ENCODE results near the gene PNPLA8. TPM values are rescaled to one million over a fixed set of nuclear protein-coding genes. Genes with fewer than 3 reads are reported as not detected.
"Not testable (repeated sequence)": the region's sequence is repeated elsewhere in the genome, so short reads cannot be mapped to it uniquely, and the experiment has no call there.

Gene PNPLA8
- total RNA-seq, 1 donor from 2014 or later: 23.1 TPM

DNA sequence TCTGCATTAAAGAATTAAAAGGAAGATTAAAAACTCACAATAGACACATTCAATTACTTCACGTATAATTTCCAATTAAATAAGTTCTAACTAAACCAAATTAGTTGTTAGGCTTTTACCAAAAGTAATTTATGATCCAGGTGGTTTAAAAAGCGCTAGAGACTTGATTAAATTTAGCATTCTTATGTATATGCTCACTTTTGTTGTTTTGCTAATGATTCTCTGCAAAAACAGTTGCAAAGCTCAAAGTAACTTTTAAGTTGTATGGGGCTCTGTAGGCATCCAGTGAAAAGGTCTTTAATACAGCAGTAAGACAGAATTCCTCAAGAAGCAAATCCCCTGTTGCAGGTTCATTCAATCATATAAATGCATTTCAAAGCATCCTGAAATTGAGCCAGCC lies 15.5 kb upstream of the PNPLA8 start:
- H3K36me3 Mint-ChIP-seq (ENCODE audit: low read depth, unreplicated experiment): no peaks in the 10 kb centered on the region
- TF ChIP-seq CTCF (IDR thresholded peaks at IDR 0.05; ENCODE audit: insufficient read depth, low read depth, low read length) (no peak), EZH2 (IDR thresholded peaks at IDR 0.05; ENCODE audit: insufficient read depth, low read length) (no peak)
- peaks cover 6% of the 10 kb centered on the region for H3K9me3 Mint-ChIP-seq (ENCODE audit: unreplicated experiment)
- no peak overlapping the region for H3K4me2 ChIP-seq (ENCODE audit: low read length)
- no peaks in the 10 kb centered on the region for H3K27me3 ChIP-seq (ENCODE audit: insufficient read depth, low read length)
- H3K9ac ChIP-seq (ENCODE audit: low read length): no peak overlapping the region
- H3K27ac Mint-ChIP-seq (ENCODE audit: unreplicated experiment): no peak overlapping the region
- no peaks in the 10 kb centered on the region for H3K36me3 ChIP-seq (ENCODE audit: insufficient read depth, low read length)
- H3K27ac ChIP-seq (ENCODE audit: low read depth, low read length): no peak overlapping the region
- H3K9me3 ChIP-seq (ENCODE audit: insufficient read depth, low read depth, low read length): no peaks in the 10 kb centered on the region
- FAIRE-seq (no peak), DNase-seq (ENCODE audit: low read depth) (no peak)
- H3K79me2 ChIP-seq (ENCODE audit: insufficient read depth, low read length): no peaks in the 10 kb centered on the region
- H4K20me1 ChIP-seq (ENCODE audit: insufficient read depth, low read length): no peaks in the 10 kb centered on the region
- no peak overlapping the region for H2AFZ ChIP-seq (ENCODE audit: low read depth, low read length)
- no peak overlapping the region for H3K4me3 ChIP-seq (ENCODE audit: insufficient read depth, low read depth, low read length)
- H3K4me3 Mint-ChIP-seq (ENCODE audit: unreplicated experiment): no peak overlapping the region
- H3K27me3 Mint-ChIP-seq (ENCODE audit: low read depth, unreplicated experiment): no peaks in the 10 kb centered on the region
- H3K4me1 ChIP-seq (ENCODE audit: insufficient read depth, low read length): no peaks in the 10 kb centered on the region
- no peaks in the 10 kb centered on the region for H3K4me1 Mint-ChIP-seq (ENCODE audit: low read depth, unreplicated experiment)

- H3K36me3 ChIP-seq (ENCODE audit: insufficient read depth, low read length); H3K9ac ChIP-seq (ENCODE audit: low read length); H3K4me2 ChIP-seq (ENCODE audit: low read length); H2AFZ ChIP-seq (ENCODE audit: low read depth, low read length); H3K4me3 Mint-ChIP-seq (ENCODE audit: unreplicated experiment); H3K4me1 ChIP-seq (ENCODE audit: insufficient read depth, low read length); H4K20me1 ChIP-seq (ENCODE audit: insufficient read depth, low read length); H3K79me2 ChIP-seq (ENCODE audit: insufficient read depth, low read length); FAIRE-seq; H3K9me3 Mint-ChIP-seq (ENCODE audit: unreplicated experiment); H3K4me3 ChIP-seq (ENCODE audit: insufficient read depth, low read depth, low read length); H3K9me3 ChIP-seq (ENCODE audit: insufficient read depth, low read depth, low read length); H3K27me3 Mint-ChIP-seq (ENCODE audit: low read depth, unreplicated experiment); H3K27me3 ChIP-seq (ENCODE audit: insufficient read depth, low read length); DNase-seq (ENCODE audit: low read depth); H3K4me1 Mint-ChIP-seq (ENCODE audit: low read depth, unreplicated experiment); H3K27ac Mint-ChIP-seq (ENCODE audit: unreplicated experiment); H3K27ac ChIP-seq (ENCODE audit: low read depth, low read length); H3K36me3 Mint-ChIP-seq (ENCODE audit: low read depth, unreplicated experiment): not testable (repeated sequence)
Observed at GRCh38 chr7:108538685-108539084, 12.8 kb upstream of the PNPLA8 start.

GRCh38 chr7:108538236-108538635 lies 12.3 kb upstream of the PNPLA8 start:
- H3K4me3 ChIP-seq (ENCODE audit: insufficient read depth, low read depth, low read length); H3K27me3 ChIP-seq (ENCODE audit: insufficient read depth, low read length); H3K9me3 Mint-ChIP-seq (ENCODE audit: unreplicated experiment); FAIRE-seq; H3K9me3 ChIP-seq (ENCODE audit: insufficient read depth, low read depth, low read length); H3K79me2 ChIP-seq (ENCODE audit: insufficient read depth, low read length); H4K20me1 ChIP-seq (ENCODE audit: insufficient read depth, low read length); H3K4me1 ChIP-seq (ENCODE audit: insufficient read depth, low read length); H3K4me2 ChIP-seq (ENCODE audit: low read length); H3K27me3 Mint-ChIP-seq (ENCODE audit: low read depth, unreplicated experiment); DNase-seq (ENCODE audit: low read depth); H2AFZ ChIP-seq (ENCODE audit: low read depth, low read length); H3K4me1 Mint-ChIP-seq (ENCODE audit: low read depth, unreplicated experiment); H3K27ac ChIP-seq (ENCODE audit: low read depth, low read length); H3K36me3 Mint-ChIP-seq (ENCODE audit: low read depth, unreplicated experiment); H3K36me3 ChIP-seq (ENCODE audit: insufficient read depth, low read length); H3K27ac Mint-ChIP-seq (ENCODE audit: unreplicated experiment); H3K4me3 Mint-ChIP-seq (ENCODE audit: unreplicated experiment); H3K9ac ChIP-seq (ENCODE audit: low read length): not testable (repeated sequence)

DNA sequence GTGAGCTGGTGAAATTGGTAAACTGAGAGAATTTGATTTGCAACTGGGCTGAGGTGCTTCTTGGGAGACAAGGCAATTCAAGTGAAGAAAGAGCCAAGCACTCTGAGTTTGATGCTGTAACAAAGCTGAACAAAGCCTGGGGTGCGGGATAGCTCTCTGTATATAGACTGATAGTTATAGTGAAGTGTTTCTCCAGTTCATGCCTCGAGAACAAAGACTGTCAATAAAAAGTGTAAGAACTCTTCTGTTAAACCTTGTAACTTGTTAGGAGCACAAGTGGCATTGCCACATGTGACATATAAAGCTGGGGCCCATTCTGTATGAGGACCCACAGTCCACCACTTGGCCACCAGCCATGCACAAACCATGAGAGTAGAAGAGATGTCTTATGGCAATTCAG lies 11.3 kb upstream of the PNPLA8 start:
- H3K27ac ChIP-seq (ENCODE audit: low read depth, low read length): no peak overlapping the region
- H3K79me2 ChIP-seq (ENCODE audit: insufficient read depth, low read length): no peaks in the 10 kb centered on the region
- H3K36me3 ChIP-seq (ENCODE audit: insufficient read depth, low read length): no peaks in the 10 kb centered on the region
- H2AFZ ChIP-seq (ENCODE audit: low read depth, low read length): no peak overlapping the region
- H3K27me3 Mint-ChIP-seq (ENCODE audit: low read depth, unreplicated experiment): no peaks in the 10 kb centered on the region
- no peaks in the 10 kb centered on the region for H3K9me3 ChIP-seq (ENCODE audit: insufficient read depth, low read depth, low read length)
- no peak for DNase-seq (ENCODE audit: low read depth)
- no peaks in the 10 kb centered on the region for H4K20me1 ChIP-seq (ENCODE audit: insufficient read depth, low read length)
- no peaks in the 10 kb centered on the region for H3K27me3 ChIP-seq (ENCODE audit: insufficient read depth, low read length)
- H3K27ac Mint-ChIP-seq (ENCODE audit: unreplicated experiment): no peak overlapping the region
- H3K4me3 ChIP-seq (ENCODE audit: insufficient read depth, low read depth, low read length): no peak overlapping the region
- no peak overlapping the region for H3K4me2 ChIP-seq (ENCODE audit: low read length)
- no peak overlapping the region for H3K9ac ChIP-seq (ENCODE audit: low read length)
- no peaks in the 10 kb centered on the region for H3K36me3 Mint-ChIP-seq (ENCODE audit: low read depth, unreplicated experiment)
- TF ChIP-seq EZH2 (IDR thresholded peaks at IDR 0.05; ENCODE audit: insufficient read depth, low read length): no peak
- no peak for TF ChIP-seq CTCF (IDR thresholded peaks at IDR 0.05; ENCODE audit: insufficient read depth, low read depth, low read length)
- no peak for FAIRE-seq
- H3K4me1 Mint-ChIP-seq (ENCODE audit: low read depth, unreplicated experiment): no peaks in the 10 kb centered on the region
- no peak overlapping the region for H3K4me3 Mint-ChIP-seq (ENCODE audit: unreplicated experiment)
- H3K4me1 ChIP-seq (ENCODE audit: insufficient read depth, low read length): no peaks in the 10 kb centered on the region
- peaks cover 6% of the 10 kb centered on the region for H3K9me3 Mint-ChIP-seq (ENCODE audit: unreplicated experiment)
